Epithelial cell of proximal tubule (primary cell): ENCODE measurements around the gene OTOS. TPM values are rescaled to one million over a fixed set of nuclear protein-coding genes. Genes with fewer than 3 reads are reported as not detected.

Source experiments
- DNase-seq: peaks from one replicate; pipeline ENCODE4 v3.0.0-alpha.2; 2011; ENCODE audit warnings: low read depth
- H3K4me3 ChIP-seq: 2 replicates; pipeline ENCODE4 v1.5.1; 2011; ENCODE audit warnings: low read depth, mild to moderate bottlenecking, low read length
- CTCF ChIP-seq: conservative IDR thresholded peaks from 2 replicates; pipeline ENCODE4 v1.5.1; 2012; ENCODE audit warnings: low read depth, mild to moderate bottlenecking, low read length
- total RNA-seq: library from RNA; depleted of rRNA; stranded (reverse); fragments of >200 nt; gene quantifications from 2 replicates; pipeline ENCODE4 v1.2.3, GENCODE V29; 2015

The OTOS gene
- total RNA-seq, 1 donor from 2014 or later = not detected

- DNase-seq = no peak
- no peak for TF ChIP-seq CTCF
- no peak overlapping the region for H3K4me3 ChIP-seq
Measured at GRCh38 chr2:240163844-240164574, 23.6 kb upstream of the OTOS start.

GRCh38 chr2:240162939-240163714 is 22.7 kb upstream of the OTOS start:
- DNase-seq = no peak
- H3K4me3 ChIP-seq = no peak overlapping the region
- no peak for TF ChIP-seq CTCF

GRCh38 chr2:240162531-240162930 is 22.1 kb upstream of the OTOS start:
- DNase-seq = no peak
- H3K4me3 ChIP-seq = no peak overlapping the region
- no peak for TF ChIP-seq CTCF

- TF ChIP-seq CTCF = no peak
- DNase-seq = no peak
- no peak overlapping the region for H3K4me3 ChIP-seq
Measured at GRCh38 chr2:240162032-240162431, 21.6 kb upstream of the OTOS start.

- no peak for DNase-seq
- H3K4me3 ChIP-seq = no peak overlapping the region
- no peak for TF ChIP-seq CTCF
Measured at GRCh38 chr2:240161087-240161750, 20.8 kb upstream of the OTOS start.

GRCh38 chr2:240160291-240161086 is 20.0 kb upstream of the OTOS start:
- H3K4me3 ChIP-seq = no peak overlapping the region
- TF ChIP-seq CTCF = no peak
- no peak for DNase-seq
